Renal pelvis (tissue), 4 donors: Measurements from ENCODE around the gene NPW. TPM values are rescaled to one million over a fixed set of nuclear protein-coding genes. Genes with fewer than 3 reads are reported as not detected.
A peak's percentile ranks its signal among the peaks of the same experiment; 100 is the strongest.
"Not testable (repeated sequence)": the region's sequence is repeated elsewhere in the genome, so short reads cannot be mapped to it uniquely, and the experiment has no call there.

Experiments used
- DNase-seq: peaks from one replicate; pipeline ENCODE4 v3.0.0-alpha.2; 2013
- polyA plus RNA-seq, 3 donors: library from polyadenylated mRNA; unstranded; fragments of 120-200 nt; gene quantifications; one replicate each; pipeline ENCODE4 v1.2.1, GENCODE V29; 2013; ENCODE audit not compliant: insufficient read length in 3 of 3

Gene NPW
- polyA plus RNA-seq, 3 donors: 4.5 to 14.3 (median 12.0) TPM

DNA sequence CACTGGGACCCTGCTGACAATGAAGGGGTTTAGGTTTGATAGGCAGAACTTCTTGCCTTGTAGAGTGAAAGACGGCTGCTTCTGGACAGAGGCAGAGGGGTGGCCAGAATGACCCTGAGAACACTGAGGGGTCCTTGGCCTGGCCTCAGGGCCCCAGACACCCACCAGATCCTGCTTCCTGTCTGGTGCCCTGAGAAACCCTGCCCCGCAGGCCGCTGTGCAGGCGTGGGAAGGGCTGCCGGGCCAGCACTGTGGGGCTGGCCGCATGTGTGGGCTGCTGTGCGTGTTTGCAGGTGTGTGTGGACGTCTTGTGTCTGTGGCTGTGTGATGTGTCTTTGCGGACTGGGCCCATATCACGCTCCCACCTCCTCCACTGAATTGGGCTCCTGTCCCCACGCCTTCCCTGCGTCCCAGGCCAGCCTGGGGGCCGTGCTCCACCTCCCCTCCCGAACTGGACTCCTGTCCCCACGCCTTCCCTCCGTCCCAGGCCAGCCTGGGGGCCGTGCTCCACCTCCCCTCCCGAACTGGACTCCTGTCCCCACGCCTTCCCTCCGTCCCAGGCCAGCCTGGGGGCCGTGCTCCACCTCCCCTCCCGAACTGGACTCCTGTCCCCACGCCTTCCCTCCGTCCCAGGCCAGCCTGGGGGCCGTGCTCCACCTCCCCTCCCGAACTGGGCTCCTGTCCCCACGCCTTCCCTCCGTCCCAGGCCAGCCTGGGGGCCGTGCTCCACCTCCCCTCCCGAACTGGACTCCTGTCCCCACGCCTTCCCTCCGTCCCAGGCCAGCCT, 14.5 kb downstream of the NPW start:
- DNase-seq: not testable (repeated sequence)

GRCh38 chr16:2034696-2035430, 15.3 kb downstream of the NPW start:
- no peak for DNase-seq

- DNase-seq: peak; percentile 75
These were observed 16.0 kb downstream of the NPW start for GRCh38 chr16:2035431-2036199.

DNA sequence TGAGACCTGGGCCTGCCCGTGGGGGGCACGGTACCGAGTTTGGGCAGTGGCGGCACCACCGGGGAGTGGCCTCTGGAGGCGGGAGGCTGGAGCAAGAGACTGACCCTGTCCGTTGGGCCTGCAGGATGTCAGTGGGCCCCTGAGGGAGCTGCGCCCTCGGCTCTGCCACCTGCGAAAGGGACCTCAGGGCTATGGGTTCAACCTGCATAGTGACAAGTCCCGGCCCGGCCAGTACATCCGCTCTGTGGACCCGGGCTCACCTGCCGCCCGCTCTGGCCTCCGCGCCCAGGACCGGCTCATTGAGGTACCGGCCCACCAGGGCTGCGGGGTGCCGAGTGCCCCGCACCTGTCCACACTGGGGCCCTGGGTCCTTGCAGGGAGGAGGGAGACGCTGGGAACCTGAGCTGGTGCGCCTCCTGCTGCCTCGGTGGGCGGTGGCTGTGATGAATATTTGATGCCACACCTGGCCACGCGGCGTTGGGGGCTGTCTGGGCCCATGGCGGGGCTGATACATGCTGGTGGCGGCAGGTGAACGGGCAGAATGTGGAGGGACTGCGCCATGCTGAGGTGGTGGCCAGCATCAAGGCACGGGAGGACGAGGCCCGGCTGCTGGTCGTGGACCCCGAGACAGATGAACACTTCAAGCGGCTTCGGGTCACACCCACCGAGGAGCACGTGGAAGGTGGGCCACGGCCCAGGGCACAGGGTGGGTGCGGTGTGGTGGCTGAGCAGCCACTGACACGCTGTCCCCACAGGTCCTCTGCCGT, 16.8 kb downstream of the NPW start:
- no peak for DNase-seq

GRCh38 chr16:2037115-2037514, 17.5 kb downstream of the NPW start:
- DNase-seq: no peak

DNA sequence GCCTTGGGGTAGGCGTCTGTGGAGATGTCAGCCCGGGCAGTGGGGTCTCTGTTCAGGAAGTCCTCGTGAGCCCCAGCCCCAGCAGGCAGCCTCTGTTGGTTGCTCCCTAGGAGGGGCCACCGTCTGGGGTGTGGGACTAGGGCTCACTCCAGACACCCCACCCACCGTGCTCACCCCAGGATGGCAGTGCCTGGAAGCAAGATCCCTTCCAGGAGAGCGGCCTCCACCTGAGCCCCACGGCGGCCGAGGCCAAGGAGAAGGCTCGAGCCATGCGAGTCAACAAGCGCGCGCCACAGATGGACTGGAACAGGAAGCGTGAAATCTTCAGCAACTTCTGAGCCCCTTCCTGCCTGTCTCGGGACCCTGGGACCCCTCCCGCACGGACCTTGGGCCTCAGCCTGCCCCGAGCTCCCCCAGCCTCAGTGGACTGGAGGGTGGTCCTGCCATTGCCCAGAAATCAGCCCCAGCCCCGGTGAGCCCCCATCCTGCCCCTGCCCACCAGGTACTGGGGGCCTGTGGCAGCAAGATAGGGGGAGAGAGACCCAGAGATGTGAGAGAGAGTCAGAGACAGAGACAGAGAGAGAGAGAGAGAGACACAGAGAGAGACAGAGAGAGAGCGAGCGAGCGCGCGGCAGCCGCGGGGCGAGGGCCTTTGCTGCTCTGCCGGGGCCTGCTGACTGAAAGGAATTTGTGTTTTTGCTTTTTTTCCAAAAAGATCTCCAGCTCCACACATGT, 18.2 kb downstream of the NPW start:
- no peak for DNase-seq

DNA sequence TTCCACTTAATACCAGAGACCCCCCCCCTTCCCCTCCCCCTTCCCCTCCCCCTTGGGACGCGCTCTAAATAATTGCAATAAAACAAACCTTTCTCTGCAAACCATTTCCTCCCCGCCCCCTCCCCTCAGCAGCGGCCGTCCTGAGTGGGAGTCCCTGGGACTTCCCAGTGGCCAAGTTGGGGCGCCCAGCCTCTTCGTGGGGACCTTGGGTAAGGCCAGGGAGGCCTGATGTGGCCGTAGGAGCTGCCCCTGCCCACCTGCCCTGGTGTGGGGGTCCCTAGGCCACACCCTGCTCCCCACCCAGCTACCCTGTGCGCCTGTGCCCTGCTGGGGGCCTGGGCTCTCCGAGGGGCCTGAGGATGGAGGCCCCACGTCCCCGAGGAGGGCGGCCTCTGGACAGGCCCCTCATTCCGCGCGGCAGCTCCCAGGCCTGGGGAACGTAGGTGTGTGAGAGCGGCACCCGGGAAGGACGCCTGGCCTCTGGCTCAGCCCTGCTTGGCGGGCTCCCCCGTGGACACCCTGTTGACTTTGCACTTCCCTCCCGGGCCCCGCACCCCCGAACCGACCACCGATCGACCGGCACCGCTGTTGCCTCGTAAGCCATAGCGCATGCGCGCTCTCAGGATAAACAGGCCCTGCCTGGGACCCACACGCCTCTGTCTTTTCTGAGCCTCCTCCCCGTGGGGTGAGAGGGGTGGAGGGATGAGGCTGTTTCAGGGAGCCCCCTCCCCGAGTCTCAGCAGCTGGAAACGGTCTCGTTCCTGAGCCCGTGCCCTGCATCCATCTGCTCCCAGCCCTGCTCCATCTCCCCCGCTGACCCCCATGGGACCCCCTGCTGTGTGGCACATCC, 19.0 kb downstream of the NPW start:
- peak; percentile 71 for DNase-seq

DNA sequence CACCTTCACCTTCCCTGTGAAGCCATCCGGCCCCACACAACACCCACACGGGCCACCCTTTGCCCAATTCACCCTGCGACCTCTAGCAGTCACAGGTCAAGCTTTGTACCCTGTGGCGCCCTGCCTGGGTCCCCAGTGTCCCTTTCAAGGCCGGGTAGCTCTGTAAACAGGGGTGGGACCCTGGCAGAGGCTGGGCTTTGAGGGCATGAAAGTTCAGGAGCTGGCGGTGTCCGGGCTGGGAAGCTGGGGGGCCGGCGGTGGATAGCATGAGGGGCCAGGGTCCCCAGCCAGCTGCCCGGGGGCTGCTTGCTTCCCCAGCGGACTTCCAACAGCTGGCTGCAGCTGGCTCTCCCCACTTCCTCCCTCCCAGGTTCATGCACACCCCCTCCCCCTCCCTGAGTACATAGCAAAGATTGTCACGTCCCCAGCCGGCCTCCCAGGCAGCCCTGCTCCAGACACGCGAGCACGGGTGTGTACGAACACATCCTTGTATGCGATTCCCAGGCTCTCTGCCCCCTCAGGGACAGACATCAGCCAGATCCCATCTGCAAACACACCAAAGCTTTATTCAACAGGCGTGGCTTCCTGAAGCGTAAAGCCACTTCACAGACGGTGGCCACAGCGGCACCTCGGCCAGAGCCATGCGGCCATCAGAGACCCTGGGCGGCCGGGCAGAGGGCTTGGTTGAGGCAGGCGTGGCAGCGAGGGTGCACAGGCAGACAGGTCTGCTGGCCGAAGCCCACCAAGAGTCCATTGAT, 19.9 kb downstream of the NPW start:
- peak; percentile 92 for DNase-seq

DNA sequence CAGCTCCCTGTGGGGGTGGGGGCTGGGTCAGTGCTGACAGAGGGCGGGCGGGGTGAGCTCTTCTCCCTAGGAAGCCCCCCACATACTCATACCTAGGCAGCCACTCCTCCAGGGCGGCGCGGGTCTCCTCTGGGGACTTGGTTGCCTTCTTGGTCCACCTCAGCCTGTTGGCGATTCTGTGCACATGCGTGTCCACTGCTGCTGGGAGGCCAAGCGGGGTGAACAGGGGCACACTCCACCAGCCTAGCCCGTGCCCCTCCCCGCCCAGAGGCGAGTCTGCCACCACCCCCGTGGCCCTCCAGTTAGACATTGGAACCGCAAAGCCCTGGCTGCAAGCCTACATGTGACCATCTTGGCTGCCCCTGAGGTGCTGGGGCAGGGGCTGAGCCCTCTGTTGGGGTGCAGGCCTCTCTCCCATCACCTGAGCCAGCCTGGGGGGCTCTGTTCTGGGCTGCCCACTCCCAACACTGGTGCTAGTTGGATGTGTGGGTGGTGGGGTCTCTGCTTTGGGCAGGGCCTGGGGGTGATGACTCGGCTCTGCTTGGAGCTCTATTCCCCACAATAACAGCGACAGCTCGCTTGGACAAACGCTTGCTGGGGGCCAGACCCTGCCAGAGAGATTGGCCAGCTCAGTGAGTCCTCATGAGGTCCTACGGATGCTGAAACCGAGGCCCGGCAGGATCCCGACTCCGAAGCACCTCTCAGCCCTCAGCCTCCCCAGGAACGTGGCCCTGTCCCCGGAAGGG, 20.6 kb downstream of the NPW start:
- no peak for DNase-seq

GRCh38 chr16:2040787-2041522, 21.4 kb downstream of the NPW start:
- DNase-seq: no peak

GRCh38 chr16:2042171-2042985, 22.8 kb downstream of the NPW start:
- DNase-seq: no peak

- no peak for DNase-seq
These were observed 23.5 kb downstream of the NPW start for GRCh38 chr16:2042986-2043666.

GRCh38 chr16:2043667-2044451, 24.3 kb downstream of the NPW start:
- DNase-seq: no peak

- DNase-seq: no peak
These were observed 25.0 kb downstream of the NPW start for GRCh38 chr16:2044541-2044940.
